Keratinocyte (primary cell): ENCODE data around the gene KLHL29. TPM values are rescaled to one million over a fixed set of nuclear protein-coding genes. Genes with fewer than 3 reads are reported as not detected.

Experiments
- DNase-seq: peaks from one replicate; pipeline ENCODE4 v3.0.0-alpha.2; 2011; ENCODE audit warnings: low read depth, missing footprints, low spot score
- FAIRE-seq: peaks from 2 replicates; lab custom pipeline; 2011; peaks lifted over from hg19 to GRCh38; lab: Jason Lieb, UNC
- H2AFZ ChIP-seq: 2 replicates; pipeline ENCODE4 v1.6.0; 2012; ENCODE audit warnings: low read length, control low read depth, inconsistent platforms; ENCODE audit not compliant: control insufficient read depth
- H3K27ac ChIP-seq: 2 replicates; pipeline ENCODE4 v1.5.1; 2011; ENCODE audit warnings: low read length; ENCODE audit not compliant: control insufficient read depth, insufficient read depth
- H3K27me3 ChIP-seq: 3 replicates; pipeline ENCODE4 v1.6.0; 2011; ENCODE audit warnings: low read length; ENCODE audit not compliant: control insufficient read depth, insufficient read depth; ENCODE audit errors: extremely low read depth
- H3K36me3 ChIP-seq, 2 experiments: 2 replicates in 1 of 2; 3 replicates in 1 of 2; pipeline ENCODE4 v1.5.1; 2011; ENCODE audit warnings: low read length in 2 of 2, mild to moderate bottlenecking in 1 of 2; ENCODE audit not compliant: control insufficient read depth in 2 of 2, insufficient read depth in 2 of 2; ENCODE audit errors: extremely low read depth in 1 of 2
- H3K4me1 ChIP-seq: 3 replicates; pipeline ENCODE4 v1.5.1; 2011; ENCODE audit warnings: low read length; ENCODE audit not compliant: control insufficient read depth, insufficient read depth; ENCODE audit errors: extremely low read depth
- H3K4me2 ChIP-seq: 3 replicates; pipeline ENCODE4 v1.6.0; 2011; ENCODE audit warnings: low read depth, low read length; ENCODE audit not compliant: control insufficient read depth, insufficient read depth; ENCODE audit errors: extremely low read depth
- H3K4me3 ChIP-seq, 3 experiments: fragments of 200-600 bp in 1 of 3; sonication (generic) in 1 of 3; 2 replicates in 2 of 3; 3 replicates in 1 of 3; pipeline ENCODE4 v1.5.1; 2011 to 2016; ENCODE audit warnings: low read length in 3 of 3, mild to moderate bottlenecking in 3 of 3, control low read depth in 2 of 3, inconsistent platforms in 1 of 3, low read depth in 1 of 3, mixed read lengths in 1 of 3, mixed run types in 1 of 3, moderate library complexity in 1 of 3; ENCODE audit not compliant: control insufficient read depth in 2 of 3, insufficient read depth in 2 of 3; ENCODE audit errors: extremely low read depth in 1 of 3
- H3K79me2 ChIP-seq: 2 replicates; pipeline ENCODE4 v1.6.0; 2012; ENCODE audit warnings: low read length; ENCODE audit not compliant: control insufficient read depth, insufficient read depth
- H3K9ac ChIP-seq: 3 replicates; pipeline ENCODE4 v1.6.0; 2011; ENCODE audit warnings: low read length; ENCODE audit not compliant: control insufficient read depth, insufficient read depth; ENCODE audit errors: extremely low read depth
- H3K9me1 ChIP-seq: 3 replicates; pipeline ENCODE4 v1.6.0; 2011; ENCODE audit warnings: low read length; ENCODE audit not compliant: control insufficient read depth, insufficient read depth; ENCODE audit errors: extremely low read depth
- H3K9me3 ChIP-seq: 2 replicates; pipeline ENCODE4 v1.5.1; 2012; ENCODE audit warnings: low read depth, low read length; ENCODE audit not compliant: control insufficient read depth
- H4K20me1 ChIP-seq: 3 replicates; pipeline ENCODE4 v1.6.0; 2011; ENCODE audit warnings: low read length; ENCODE audit not compliant: control insufficient read depth, insufficient read depth; ENCODE audit errors: extremely low read depth
- EZH2 ChIP-seq: IDR thresholded peaks from one replicate; pipeline ENCODE4 v1.6.1; 2012; ENCODE audit warnings: inconsistent platforms, mild to moderate bottlenecking, low read length, moderate library complexity
- dilution Hi-C: fragments of 300-500 bp; cut with MboI; formaldehyde crosslinking; loops from one replicate; pipeline ENCODE4 v1.7.0; 2020; ENCODE audit warnings: low sequenced_read_pairs; ENCODE audit not compliant: extremely low pct_ligation_motif_present
- polyA plus RNA-seq, 5 experiments: library from polyadenylated mRNA; depleted of rRNA in 3 of 5; stranded (reverse) in 3 of 5; stranded (forward) in 1 of 5; unstranded in 1 of 5; fragments of >200 nt; gene quantifications; 1 replicate in 1 of 5; 2 replicates in 3 of 5; 3 replicates in 1 of 5; pipeline versions ENCODE4 v1.2.1 to v1.2.3, GENCODE V29; 2011 to 2012; ENCODE audit warnings: missing spikeins in 2 of 5, low read depth in 1 of 5, low replicate concordance in 1 of 5
- TF ChIP-seq, protein P1 (sequence below), 3 experiments: IDR thresholded peaks in 1 of 3; conservative IDR thresholded peaks in 1 of 3; optimal IDR thresholded peaks in 1 of 3; 2 replicates in 2 of 3; 3 replicates in 1 of 3; pipeline versions ENCODE3 to v1.5.1; 2011; ENCODE audit warnings: low read length in 3 of 3, mild to moderate bottlenecking in 3 of 3, moderate library complexity in 2 of 3, control low read depth in 1 of 3, inconsistent platforms in 1 of 3; ENCODE audit not compliant: insufficient read depth in 2 of 3; ENCODE audit errors: extremely low read depth in 1 of 3

KLHL29 gene
- polyA plus RNA-seq, 1 donor (not counting 4 experiments of a cell fraction or from before 2014, with no cell fraction given), result 4.7 TPM

DNA sequence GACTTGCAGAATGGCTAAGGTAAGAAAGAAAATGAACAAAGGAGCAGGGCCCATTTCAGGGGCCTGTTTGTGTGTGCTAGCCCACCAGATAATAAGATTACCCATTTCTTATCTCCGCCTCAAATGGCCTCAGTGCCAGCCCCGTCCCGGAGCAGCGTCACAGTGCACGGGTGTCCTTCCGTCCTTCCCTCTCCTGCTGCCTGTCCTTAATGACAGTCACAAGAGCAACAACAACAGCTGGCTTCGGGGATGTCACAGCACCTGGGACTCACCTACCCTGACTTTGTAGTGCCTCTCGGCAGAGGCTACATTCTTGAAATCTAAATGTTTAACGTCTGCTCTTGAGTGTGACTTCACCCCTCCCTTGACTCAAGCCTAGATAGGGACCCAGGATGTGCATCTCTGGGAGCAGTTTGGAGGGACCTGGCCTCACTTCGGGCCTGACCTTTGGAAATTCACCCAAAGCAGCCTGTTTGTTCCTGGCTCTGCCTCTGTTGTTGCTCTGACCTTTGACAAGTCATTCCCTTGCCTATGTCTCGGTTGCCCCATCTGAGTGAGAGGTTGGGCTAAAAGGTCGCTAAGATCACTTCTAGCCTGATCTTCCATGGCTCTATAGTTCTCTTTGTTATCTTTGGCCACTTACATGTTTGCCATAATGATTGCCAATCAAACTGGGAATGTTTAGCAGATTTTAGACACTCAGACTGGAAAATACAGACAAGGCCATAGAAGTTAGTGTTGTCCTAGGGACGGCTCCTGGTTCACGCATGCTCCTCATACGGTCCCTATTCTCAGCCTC lies 122.5 kb downstream of the KLHL29 start:
- DNase-seq, result no peak
- Histone ChIP-seq H4K20me1 (peaks cover 9% of the 10 kb centered on the region), H3K79me2 (no peaks in the 10 kb centered on the region), H3K9me1 (no peaks in the 10 kb centered on the region), H2AFZ (no peak overlapping the region), H3K36me3 (no peaks in the 10 kb centered on the region), H3K4me2 (no peak overlapping the region), H3K27ac (no peak overlapping the region), H3K9me3 (no peaks in the 10 kb centered on the region), H3K4me3 (no peak overlapping the region), H3K4me1 (peaks cover 13% of the 10 kb centered on the region), H3K27me3 (no peaks in the 10 kb centered on the region), H3K9ac (no peak overlapping the region)
- no peak for FAIRE-seq
- TF ChIP-seq EZH2, result no peak
- TF ChIP-seq, protein P1, sequence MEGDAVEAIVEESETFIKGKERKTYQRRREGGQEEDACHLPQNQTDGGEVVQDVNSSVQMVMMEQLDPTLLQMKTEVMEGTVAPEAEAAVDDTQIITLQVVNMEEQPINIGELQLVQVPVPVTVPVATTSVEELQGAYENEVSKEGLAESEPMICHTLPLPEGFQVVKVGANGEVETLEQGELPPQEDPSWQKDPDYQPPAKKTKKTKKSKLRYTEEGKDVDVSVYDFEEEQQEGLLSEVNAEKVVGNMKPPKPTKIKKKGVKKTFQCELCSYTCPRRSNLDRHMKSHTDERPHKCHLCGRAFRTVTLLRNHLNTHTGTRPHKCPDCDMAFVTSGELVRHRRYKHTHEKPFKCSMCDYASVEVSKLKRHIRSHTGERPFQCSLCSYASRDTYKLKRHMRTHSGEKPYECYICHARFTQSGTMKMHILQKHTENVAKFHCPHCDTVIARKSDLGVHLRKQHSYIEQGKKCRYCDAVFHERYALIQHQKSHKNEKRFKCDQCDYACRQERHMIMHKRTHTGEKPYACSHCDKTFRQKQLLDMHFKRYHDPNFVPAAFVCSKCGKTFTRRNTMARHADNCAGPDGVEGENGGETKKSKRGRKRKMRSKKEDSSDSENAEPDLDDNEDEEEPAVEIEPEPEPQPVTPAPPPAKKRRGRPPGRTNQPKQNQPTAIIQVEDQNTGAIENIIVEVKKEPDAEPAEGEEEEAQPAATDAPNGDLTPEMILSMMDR (optimal IDR thresholded peaks at IDR 0.05 in 1 of 3, IDR thresholded peaks at IDR 0.05 in 1 of 3, conservative IDR thresholded peaks at IDR 0.05 in 1 of 3; ENCODE audit: extremely low read depth in 1 of 3, insufficient read depth in 2 of 3, low read length in 3 of 3), result no peak
- dilution Hi-C loops, result no loop called here

DNA sequence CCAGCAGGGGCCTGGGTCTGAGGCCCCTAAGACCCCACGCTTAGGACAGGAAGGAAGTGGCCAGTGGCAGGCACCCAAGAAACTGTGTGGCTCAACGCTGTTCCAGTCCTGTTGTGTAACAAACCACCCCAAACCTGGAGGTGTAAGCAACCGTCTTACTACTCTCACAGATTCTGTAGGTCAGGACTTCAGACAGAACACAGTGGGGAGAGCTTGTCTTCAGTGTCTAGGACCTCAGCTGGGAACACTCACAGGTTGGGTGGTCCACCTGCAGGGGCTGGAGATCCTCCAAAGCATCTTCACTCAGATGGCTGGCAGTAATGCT lies 123.0 kb downstream of the KLHL29 start:
- H3K4me3 ChIP-seq, result no peak overlapping the region
- H3K27ac ChIP-seq, result no peak overlapping the region
- H3K9ac ChIP-seq, result no peak overlapping the region
- no peak for TF ChIP-seq EZH2
- TF ChIP-seq, protein P1 (optimal IDR thresholded peaks at IDR 0.05 in 1 of 3, IDR thresholded peaks at IDR 0.05 in 1 of 3, conservative IDR thresholded peaks at IDR 0.05 in 1 of 3; ENCODE audit: extremely low read depth in 1 of 3, insufficient read depth in 2 of 3, low read length in 3 of 3), result no peak
- H3K36me3 ChIP-seq, result no peaks in the 10 kb centered on the region
- FAIRE-seq (no peak), DNase-seq (no peak)
- H3K79me2 ChIP-seq, result no peaks in the 10 kb centered on the region
- no peak overlapping the region for H2AFZ ChIP-seq
- no peaks in the 10 kb centered on the region for H3K9me3 ChIP-seq
- H3K9me1 ChIP-seq, result no peaks in the 10 kb centered on the region
- dilution Hi-C loops, result no loop called here
- H3K4me2 ChIP-seq, result no peak overlapping the region
- peaks cover 9% of the 10 kb centered on the region for H4K20me1 ChIP-seq
- H3K27me3 ChIP-seq, result no peaks in the 10 kb centered on the region
- peaks cover 13% of the 10 kb centered on the region for H3K4me1 ChIP-seq
